Lung (tissue), 12 donors: ENCODE data around the gene CSPG4. TPM values are rescaled to one million over a fixed set of nuclear protein-coding genes. Genes with fewer than 3 reads are reported as not detected.
"Not testable (repeated sequence)": the region's sequence is repeated elsewhere in the genome, so short reads cannot be mapped to it uniquely, and the experiment has no call there.

ENCODE experiments used
- ATAC-seq: fragments of 200-7000 bp; cut with Tn5 transposase; one replicate; pipeline ENCODE4 v1.9.1; 2020; ENCODE audit warnings: moderate number of reproducible peaks; ENCODE audit not compliant: insufficient read depth, low FRiP score
- DNase-seq, 3 donors: peaks; one replicate each; pipeline ENCODE4 v3.0.0-alpha.2; 2013 to 2017
- H3K27ac ChIP-seq, 2 donors: one replicate each; pipeline ENCODE4 v1.5.1; 2013; ENCODE audit warnings: mild to moderate bottlenecking in 2 of 2, moderate library complexity in 2 of 2, control low read depth in 1 of 2, inconsistent platforms in 1 of 2, low read depth in 1 of 2, low read length in 1 of 2
- H3K27me3 ChIP-seq, 3 donors: one replicate each; pipeline ENCODE4 v1.5.1; 2013; ENCODE audit warnings: low read length in 2 of 3; ENCODE audit not compliant: control insufficient read depth in 3 of 3, insufficient read depth in 3 of 3
- H3K36me3 ChIP-seq, 4 donors: one replicate each; pipeline ENCODE4 v1.5.1; 2013; ENCODE audit warnings: low read length in 4 of 4, mild to moderate bottlenecking in 1 of 4, moderate library complexity in 1 of 4; ENCODE audit not compliant: control insufficient read depth in 4 of 4, insufficient read depth in 4 of 4
- H3K4me1 ChIP-seq, 5 donors: one replicate each; pipeline ENCODE4 v1.5.1; 2013; ENCODE audit warnings: low read length in 5 of 5, mild to moderate bottlenecking in 2 of 5, moderate library complexity in 1 of 5; ENCODE audit not compliant: control insufficient read depth in 5 of 5, insufficient read depth in 5 of 5
- H3K4me3 ChIP-seq: one replicate; pipeline ENCODE4 v1.5.1; 2013; ENCODE audit warnings: mild to moderate bottlenecking, control low read depth, moderate library complexity
- H3K9ac ChIP-seq, 2 donors: one replicate each; pipeline ENCODE4 v1.5.1; 2013; ENCODE audit warnings: low read length in 2 of 2, control low read depth in 1 of 2; ENCODE audit not compliant: insufficient read depth in 1 of 2
- H3K9me3 ChIP-seq, 4 donors: one replicate each; pipeline ENCODE4 v1.5.1; 2013; ENCODE audit warnings: low read length in 3 of 4, mild to moderate bottlenecking in 1 of 4, moderate library complexity in 1 of 4; ENCODE audit not compliant: control insufficient read depth in 4 of 4, insufficient read depth in 3 of 4
- CTCF ChIP-seq: IDR thresholded peaks from 2 replicates; pipeline ENCODE4 v1.5.1; 2012; ENCODE audit warnings: mild to moderate bottlenecking; ENCODE audit errors: control extremely low read depth, extremely low read depth
- WGBS, 2 donors: extraction: QIAGEN DNeasy Blood & Tissue Kit; methylation state at CpG; one replicate each; pipeline ENCODE4 v1.1.7; 2013; 5-methylcytosine and 5-hydroxymethylcytosine counted together
- polyA plus RNA-seq, 2 donors: library from polyadenylated mRNA; stranded (reverse); fragments of 200-250 nt; gene quantifications; one replicate each; pipeline ENCODE4 v1.2.1, GENCODE V29; 2013
- total RNA-seq, 2 donors: library from RNA; depleted of rRNA in 1 of 2; stranded (reverse); fragments of >200 nt in 1 of 2; gene quantifications; one replicate each; pipeline ENCODE4 v1.2.1, GENCODE V29; 2014 to 2021
- donor health status: control.
- donor health status: control.
- donor health status: Bipolar disorder and iron deficiency.
- donor health status: healthy.
- donor health status: DM: yes; HTN: yes; CAD: no.

Gene CSPG4
- total and polyA plus RNA-seq, 4 donors: 8.5 to 38.1 (median 24.2) TPM

GRCh38 chr15:75720297-75720696, 7.6 kb upstream of the CSPG4 start:
- no peak for TF ChIP-seq CTCF
- no peak for DNase-seq
- Histone ChIP-seq H3K4me3 (no peak overlapping the region), H3K27me3 (no peaks in the 10 kb centered on the region), H3K9ac (no peak overlapping the region), H3K9me3 (no peaks in the 10 kb centered on the region), H3K4me1 (peaks cover 0 to 19% (median 15%) of the 10 kb centered on the region in 5 donors), H3K36me3 (no peaks in the 10 kb centered on the region), H3K27ac (no peak overlapping the region)
- WGBS, 2 donors: 91 to 96% methylated on average over 7 of the region's 7 CpGs
- ATAC-seq: no peak

DNA sequence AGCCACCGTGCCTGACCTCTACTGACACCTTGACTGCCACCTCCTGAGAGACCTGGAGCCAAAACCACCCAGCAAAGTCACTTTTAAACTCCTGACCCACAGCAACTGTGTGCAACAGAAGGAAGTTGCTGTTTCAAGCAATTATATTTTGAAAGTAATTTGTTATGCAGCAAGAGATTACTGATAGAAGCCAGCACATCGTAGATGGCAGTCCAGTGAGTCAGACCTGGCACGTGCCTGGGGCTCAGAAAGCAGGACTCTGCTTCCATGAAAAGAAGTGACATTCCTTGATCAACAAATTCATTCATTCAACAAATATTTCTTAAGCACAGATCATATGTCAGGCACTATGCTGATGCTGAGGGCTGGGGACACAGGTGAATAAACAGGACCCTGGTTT, 5.7 kb upstream of the CSPG4 start:
- no peak for TF ChIP-seq CTCF
- no peak for ATAC-seq
- H3K9me3 ChIP-seq: no peaks in the 10 kb centered on the region

DNA sequence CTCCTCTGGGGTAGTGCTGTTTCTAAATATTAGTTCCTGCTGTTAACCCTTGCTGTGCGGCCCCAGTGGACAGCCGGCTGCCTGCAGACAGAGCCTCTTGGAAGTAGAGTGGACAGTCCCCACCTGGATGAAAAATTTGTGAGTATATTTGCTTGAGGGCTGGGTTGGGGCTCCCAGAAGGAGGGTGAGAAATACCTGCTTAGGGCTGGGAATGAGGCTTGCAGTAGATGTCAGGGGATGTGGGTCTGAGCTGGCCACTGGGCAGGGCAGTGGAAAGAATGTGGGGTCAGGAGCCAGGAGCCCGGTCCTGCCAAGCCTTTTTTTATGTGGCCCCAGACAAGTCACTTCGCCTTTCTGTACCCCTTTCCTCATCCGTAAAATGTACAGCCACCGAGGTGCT, 4.4 kb upstream of the CSPG4 start:
- not testable (repeated sequence) for H3K9me3 ChIP-seq, H3K36me3 ChIP-seq, H3K4me3 ChIP-seq, ATAC-seq, H3K27ac ChIP-seq, H3K9ac ChIP-seq, H3K27me3 ChIP-seq
- DNase-seq: peak in 1 of 3 donors; percentile 52
- peaks cover 0 to 15% (median 10%) of the 10 kb centered on the region in 5 donors for H3K4me1 ChIP-seq
- 80 to 86% methylated on average over 6 of the region's 6 CpGs for whole genome bisulfite sequencing, 2 donors

More for the DNA sequence above, 5.7 kb upstream of the CSPG4 start:
- Histone ChIP-seq H3K27ac (no peak overlapping the region), H3K4me3 (no peak overlapping the region), H3K4me1 (peaks cover 0 to 16% (median 7%) of the 10 kb centered on the region in 5 donors), H3K27me3 (no peaks in the 10 kb centered on the region), H3K9ac (no peak overlapping the region), H3K36me3 (no peaks in the 10 kb centered on the region)
- WGBS, 2 donors: 72 to 76% methylated on average over 3 of the region's 3 CpGs
- DNase-seq: no peak

DNA sequence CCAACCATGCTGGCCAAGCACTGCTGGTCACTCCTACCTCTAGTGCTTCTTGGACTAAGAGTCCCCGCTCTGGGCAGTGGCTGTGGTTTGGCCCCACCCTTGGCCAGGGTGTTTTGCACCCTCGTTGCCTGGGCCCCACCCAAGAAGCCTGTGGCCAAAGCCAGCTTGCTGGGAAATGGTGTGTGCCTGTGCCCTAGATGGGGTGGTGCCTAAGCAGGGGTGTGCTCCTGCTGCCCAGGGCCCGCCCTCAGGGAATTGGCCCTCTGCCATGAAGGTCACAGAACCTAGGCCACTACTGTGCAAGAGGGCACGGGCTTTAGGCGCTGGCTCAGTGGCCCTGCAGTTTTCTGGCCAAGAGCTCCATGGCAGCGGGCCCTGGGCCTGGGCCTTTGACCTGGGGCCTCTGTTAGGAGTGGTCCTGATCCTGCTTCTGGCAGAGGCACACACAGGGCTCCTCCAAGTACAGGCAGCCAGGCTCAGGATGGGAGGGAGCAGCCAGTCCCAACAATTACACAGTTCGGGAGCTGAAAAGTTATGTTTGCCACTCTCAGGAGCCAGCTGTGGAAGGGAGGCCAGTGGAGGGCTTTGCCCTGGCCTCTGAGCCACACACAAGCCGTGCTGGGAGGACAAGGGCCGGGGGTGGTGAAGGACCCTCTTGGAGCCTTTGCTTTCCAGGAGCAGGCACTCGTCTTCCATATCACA, 3.8 kb upstream of the CSPG4 start:
- ATAC-seq (peak; percentile 23), DNase-seq (peak in 1 of 3 donors; percentile 53)
- not testable (repeated sequence) for H3K27ac ChIP-seq, H3K9ac ChIP-seq, H3K4me3 ChIP-seq, H3K36me3 ChIP-seq, H3K27me3 ChIP-seq, H3K9me3 ChIP-seq
- 55 to 76% methylated on average over 4 of the region's 10 CpGs for WGBS, 2 donors
- H3K4me1 ChIP-seq: peaks cover 0 to 15% (median 10%) of the 10 kb centered on the region in 5 donors

DNA sequence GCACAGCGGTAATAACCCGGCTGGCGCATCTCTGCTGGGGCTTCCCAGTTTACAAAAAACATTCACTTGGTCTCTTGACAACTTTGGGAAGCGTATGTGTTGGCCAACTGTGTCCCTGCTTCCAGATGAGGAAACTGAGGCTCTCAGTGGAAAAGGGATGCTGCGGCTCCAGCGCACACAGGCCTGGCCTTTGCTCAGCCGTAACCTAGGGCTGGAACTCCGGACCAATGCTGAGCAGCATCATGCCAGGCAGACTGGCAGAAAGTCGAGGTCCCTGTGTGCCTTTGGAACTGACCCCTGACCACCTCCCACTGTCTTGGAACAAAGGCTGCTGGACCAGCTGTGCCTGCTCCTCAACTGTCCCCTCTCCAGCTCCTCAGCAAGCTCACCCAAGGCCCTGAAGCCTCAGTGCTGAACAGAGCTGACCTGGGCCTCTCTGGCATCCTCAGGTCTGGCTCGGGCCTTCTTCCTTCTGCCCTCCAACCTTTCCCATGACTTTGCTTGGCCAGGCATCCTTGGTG, 2.7 kb upstream of the CSPG4 start:
- not testable (repeated sequence) for H3K27ac ChIP-seq, DNase-seq
- 90 to 92% methylated on average over 9 to 10 of the region's 10 CpGs for WGBS, 2 donors

More for the DNA sequence above, 2.7 kb upstream of the CSPG4 start:
- H3K36me3 ChIP-seq, ATAC-seq, H3K27me3 ChIP-seq, H3K9ac ChIP-seq, H3K4me3 ChIP-seq, H3K9me3 ChIP-seq: not testable (repeated sequence)
- peaks cover 0 to 15% (median 8%) of the 10 kb centered on the region in 5 donors for H3K4me1 ChIP-seq
